Lower lobe of right lung (tissue), 2 donors: ENCODE results near the gene RAE1. TPM values are rescaled to one million over a fixed set of nuclear protein-coding genes. Genes with fewer than 3 reads are reported as not detected.

Source experiments
- ATAC-seq, 2 donors: fragments of 200-7000 bp; cut with Tn5 transposase; one replicate each; pipeline ENCODE4 v1.9.1; 2020 to 2022; ENCODE audit warnings: mild to moderate bottlenecking in 2 of 2, moderate library complexity in 2 of 2
- DNase-seq: peaks from one replicate; pipeline ENCODE4 v3.0.0-alpha.2; 2020
- H3K27ac ChIP-seq: fragments of 200-600 bp; one replicate; pipeline ENCODE4 v1.8.0; 2022
- H3K27me3 ChIP-seq: fragments of 200-600 bp; one replicate; pipeline ENCODE4 v1.8.0; 2022; ENCODE audit warnings: low read depth
- H3K36me3 ChIP-seq: fragments of 200-600 bp; one replicate; pipeline ENCODE4 v1.8.0; 2022; ENCODE audit warnings: mild to moderate bottlenecking
- H3K4me1 ChIP-seq: fragments of 200-600 bp; one replicate; pipeline ENCODE4 v1.8.0; 2022
- H3K4me3 ChIP-seq: fragments of 200-600 bp; one replicate; pipeline ENCODE4 v1.8.0; 2022; ENCODE audit warnings: mild to moderate bottlenecking
- H3K9me3 ChIP-seq: fragments of 200-600 bp; one replicate; pipeline ENCODE4 v1.8.0; 2022
- CTCF ChIP-seq: fragments of 200-600 bp; IDR thresholded peaks from one replicate; pipeline ENCODE4 v1.8.0; 2022; ENCODE audit warnings: antibody characterized with exemption, mild to moderate bottlenecking
- intact Hi-C: fragments of 100-400 bp; cut with DNase I; formaldehyde crosslinking; loops from one replicate; pipeline ENCODE4 v1.11.0; 2022
- total RNA-seq: library from RNA; stranded (reverse); fragmentation: NEBNext Ultra II Directional; extraction: Animal tissue kit (Norgen Biotek cat#: 25700); gene quantifications from one replicate; pipeline ENCODE4 v1.2.1, GENCODE V29; 2021
- donor health status: DM: no; HTN: yes; CAD: no; lungs with severe emphysema.

RAE1 gene
- total RNA-seq, 1 donor from 2014 or later, result 20.6 TPM

GRCh38 chr20:57399587-57400155, 48.6 kb downstream of the RAE1 start:
- Histone ChIP-seq H3K27me3 (no peaks in the 10 kb centered on the region), H3K4me1 (peaks cover 55% of the 10 kb centered on the region), H3K4me3 (no peak overlapping the region), H3K27ac (no peak overlapping the region), H3K9me3 (no peaks in the 10 kb centered on the region), H3K36me3 (peaks cover 59% of the 10 kb centered on the region)
- DNase-seq (peak; percentile 45), ATAC-seq (peak in 1 of 2 donors; percentile 1)
- no peak for TF ChIP-seq CTCF
- intact Hi-C loops, result no loop called here

GRCh38 chr20:57400231-57400701, 49.2 kb downstream of the RAE1 start:
- Histone ChIP-seq H3K27ac (no peak overlapping the region), H3K36me3 (peaks cover 65% of the 10 kb centered on the region), H3K4me1 (peaks cover 49% of the 10 kb centered on the region), H3K9me3 (no peaks in the 10 kb centered on the region), H3K4me3 (no peak overlapping the region), H3K27me3 (no peaks in the 10 kb centered on the region)
- peak; percentile 40 for DNase-seq
- intact Hi-C loops, result no loop called here
- ATAC-seq, result no peak
- no peak for TF ChIP-seq CTCF

GRCh38 chr20:57400821-57401564, 49.9 kb downstream of the RAE1 start:
- ATAC-seq, result no peak
- DNase-seq, result peak; percentile 37
- H3K4me1 ChIP-seq, result peaks cover 42% of the 10 kb centered on the region

GRCh38 chr20:57401565-57401918, 50.5 kb downstream of the RAE1 start:
- peaks cover 63% of the 10 kb centered on the region for H3K36me3 ChIP-seq
- no peak overlapping the region for H3K27ac ChIP-seq
- H3K9me3 ChIP-seq, result no peaks in the 10 kb centered on the region
- no peak for TF ChIP-seq CTCF
- DNase-seq (no peak), ATAC-seq (no peak)
- H3K4me3 ChIP-seq, result no peak overlapping the region
- H3K4me1 ChIP-seq, result peaks cover 37% of the 10 kb centered on the region
- H3K27me3 ChIP-seq, result no peaks in the 10 kb centered on the region
- intact Hi-C loops, result no loop called here

More at GRCh38 chr20:57400821-57401564, 49.9 kb downstream of the RAE1 start:
- TF ChIP-seq CTCF, result no peak
- Histone ChIP-seq H3K27ac (no peak overlapping the region), H3K36me3 (peaks cover 62% of the 10 kb centered on the region), H3K4me3 (no peak overlapping the region), H3K27me3 (no peaks in the 10 kb centered on the region), H3K9me3 (no peaks in the 10 kb centered on the region)
- intact Hi-C loops, result no loop called here

- intact Hi-C loops, result no loop called here
- ATAC-seq (no peak), DNase-seq (peak; percentile 28)
- Histone ChIP-seq H3K9me3 (no peaks in the 10 kb centered on the region), H3K27ac (no peak overlapping the region), H3K4me1 (peaks cover 32% of the 10 kb centered on the region), H3K4me3 (no peak overlapping the region), H3K27me3 (no peaks in the 10 kb centered on the region), H3K36me3 (peaks cover 58% of the 10 kb centered on the region)
- no peak for TF ChIP-seq CTCF
Measured at GRCh38 chr20:57402206-57403125, 51.4 kb downstream of the RAE1 start.
